ENCODE data around the gene TBX2. TPM values are rescaled to one million over a fixed set of nuclear protein-coding genes. Genes with fewer than 3 reads are reported as not detected.

TBX2 gene
- total and polyA plus RNA-seq, 2 of the 13 experiments (the other 11 are each of a cell fraction or from before 2014, with no cell fraction given): 2.8 to 15.3 TPM

DNA sequence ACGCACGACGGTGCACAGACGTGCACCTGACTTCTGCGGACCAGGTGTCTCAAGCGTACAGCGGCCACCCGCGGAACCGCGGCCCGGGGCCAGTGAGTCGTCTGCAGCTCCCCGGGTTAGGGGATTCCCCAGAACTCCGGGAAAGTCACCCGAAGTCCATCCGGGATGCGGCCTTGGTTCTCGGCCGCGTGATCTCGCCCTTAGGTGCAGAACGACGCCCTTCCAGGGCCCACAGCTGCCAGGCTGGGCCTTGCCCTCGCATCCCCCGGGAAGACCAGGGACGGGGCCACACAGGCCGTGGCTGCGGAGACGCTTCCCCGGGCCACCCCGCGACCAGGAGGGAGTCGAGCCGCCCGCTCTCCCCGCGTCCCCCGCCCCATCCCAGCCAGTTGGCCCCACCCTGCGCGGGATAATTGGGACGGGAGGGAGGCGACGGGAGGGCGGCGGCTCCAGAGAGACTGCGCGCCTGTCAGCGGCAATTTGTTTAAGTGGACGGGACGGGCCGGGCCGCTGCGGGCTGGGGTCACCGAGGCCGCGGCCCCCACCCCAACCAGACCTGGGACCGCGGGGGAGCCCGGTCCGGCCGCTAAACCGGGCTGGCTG is 3.6 kb upstream of the TBX2 start:
- BruUV-seq (replicated peaks): no TSS peak
- intact Hi-C loops (cut with micrococcal nuclease; ENCODE audit: unreplicated experiment): loop anchor here (10.0 kb wide), 1 partner anchor 671 kb away; no protein-coding TSS in a partner anchor
- no peak overlapping the region for H3K4me3 ChIP-seq (replicated peaks in 1 of 3; ENCODE audit: insufficient read depth in 1 of 3, low read depth in 2 of 3, low read length in 3 of 3)

More for the DNA sequence above, 3.6 kb upstream of the TBX2 start:
- Histone ChIP-seq H3K79me2 (ENCODE audit: insufficient read depth, low read length) (peaks cover 22% of the 10 kb centered on the region), H3K9me3 (ENCODE audit: low read length) (no peaks in the 10 kb centered on the region), H3K4me2 (ENCODE audit: low read depth, low read length) (no peak overlapping the region), H3K4me1 (ENCODE audit: insufficient read depth, low read length) (peaks cover 61% of the 10 kb centered on the region), H2AFZ (ENCODE audit: low read length) (no peak overlapping the region), H3K27ac (ENCODE audit: extremely low read length, insufficient read depth, low read length) (no peak overlapping the region), H4K20me1 (ENCODE audit: insufficient read depth, low read length) (no peaks in the 10 kb centered on the region), H3K27me3 (ENCODE audit: control insufficient read depth in 1 of 2, insufficient read depth in 2 of 2, low read length in 2 of 2) (no peaks in the 10 kb centered on the region), H3K36me3 (replicated peaks in 1 of 2; ENCODE audit: control insufficient read depth in 1 of 2, insufficient read depth in 2 of 2, low read length in 2 of 2) (no peaks in the 10 kb centered on the region; a peak in 1 of 5 replicates), H3K9ac (ENCODE audit: insufficient read depth, low read depth, low read length) (no peak overlapping the region)
- in situ Hi-C loops (cut with HindIII; ENCODE audit: extremely low pct_ligation_motif_present, low pct_unique_long_range_greater_than_20kb): loop anchor here (10.0 kb wide), 1 partner anchor 671 kb away; no protein-coding TSS in a partner anchor
- TF ChIP-seq AKAP8 (CRISPR knock-in tag; IDR thresholded peaks at IDR 0.05): peak; percentile 81; the same call in 1 of the 2 replicates
- TF ChIP-seq, protein P1, sequence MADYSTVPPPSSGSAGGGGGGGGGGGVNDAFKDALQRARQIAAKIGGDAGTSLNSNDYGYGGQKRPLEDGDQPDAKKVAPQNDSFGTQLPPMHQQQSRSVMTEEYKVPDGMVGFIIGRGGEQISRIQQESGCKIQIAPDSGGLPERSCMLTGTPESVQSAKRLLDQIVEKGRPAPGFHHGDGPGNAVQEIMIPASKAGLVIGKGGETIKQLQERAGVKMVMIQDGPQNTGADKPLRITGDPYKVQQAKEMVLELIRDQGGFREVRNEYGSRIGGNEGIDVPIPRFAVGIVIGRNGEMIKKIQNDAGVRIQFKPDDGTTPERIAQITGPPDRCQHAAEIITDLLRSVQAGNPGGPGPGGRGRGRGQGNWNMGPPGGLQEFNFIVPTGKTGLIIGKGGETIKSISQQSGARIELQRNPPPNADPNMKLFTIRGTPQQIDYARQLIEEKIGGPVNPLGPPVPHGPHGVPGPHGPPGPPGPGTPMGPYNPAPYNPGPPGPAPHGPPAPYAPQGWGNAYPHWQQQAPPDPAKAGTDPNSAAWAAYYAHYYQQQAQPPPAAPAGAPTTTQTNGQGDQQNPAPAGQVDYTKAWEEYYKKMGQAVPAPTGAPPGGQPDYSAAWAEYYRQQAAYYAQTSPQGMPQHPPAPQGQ (CRISPR knock-in tag; IDR thresholded peaks at IDR 0.05; ENCODE audit: borderline replicate concordance): no peak
- TF ChIP-seq KDM5A (IDR thresholded peaks at IDR 0.05; ENCODE audit: borderline replicate concordance, low read length): no peak
- TF ChIP-seq, protein P2, sequence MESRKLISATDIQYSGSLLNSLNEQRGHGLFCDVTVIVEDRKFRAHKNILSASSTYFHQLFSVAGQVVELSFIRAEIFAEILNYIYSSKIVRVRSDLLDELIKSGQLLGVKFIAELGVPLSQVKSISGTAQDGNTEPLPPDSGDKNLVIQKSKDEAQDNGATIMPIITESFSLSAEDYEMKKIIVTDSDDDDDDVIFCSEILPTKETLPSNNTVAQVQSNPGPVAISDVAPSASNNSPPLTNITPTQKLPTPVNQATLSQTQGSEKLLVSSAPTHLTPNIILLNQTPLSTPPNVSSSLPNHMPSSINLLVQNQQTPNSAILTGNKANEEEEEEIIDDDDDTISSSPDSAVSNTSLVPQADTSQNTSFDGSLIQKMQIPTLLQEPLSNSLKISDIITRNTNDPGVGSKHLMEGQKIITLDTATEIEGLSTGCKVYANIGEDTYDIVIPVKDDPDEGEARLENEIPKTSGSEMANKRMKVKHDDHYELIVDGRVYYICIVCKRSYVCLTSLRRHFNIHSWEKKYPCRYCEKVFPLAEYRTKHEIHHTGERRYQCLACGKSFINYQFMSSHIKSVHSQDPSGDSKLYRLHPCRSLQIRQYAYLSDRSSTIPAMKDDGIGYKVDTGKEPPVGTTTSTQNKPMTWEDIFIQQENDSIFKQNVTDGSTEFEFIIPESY (CRISPR knock-in tag; IDR thresholded peaks at IDR 0.05): peak; percentile 72; the same call in 1 of the 2 replicates
- no peak for TF ChIP-seq ZNF234 (CRISPR knock-in tag; conservative IDR thresholded peaks at IDR 0.05)
- TF ChIP-seq RBFOX2 (IDR thresholded peaks at IDR 0.05; ENCODE audit: low read depth, low read length): 0 out of 2 replicates have a peak, but pooled peaks have one; percentile 5
- TF ChIP-seq ZFY (CRISPR knock-in tag; IDR thresholded peaks at IDR 0.05): 0 out of 2 replicates have a peak, but pooled peaks have one; percentile 15
- TF ChIP-seq POGZ (CRISPR knock-in tag; IDR thresholded peaks at IDR 0.05): 0 out of 2 replicates have a peak, but pooled peaks have one; percentile 24
- no peak for TF ChIP-seq ZKSCAN5 (CRISPR knock-in tag; IDR thresholded peaks at IDR 0.05)
- TF ChIP-seq HNRNPLL (IDR thresholded peaks at IDR 0.05; ENCODE audit: low read depth, low read length, poor library complexity, severe bottlenecking): peak; percentile 12
- TF ChIP-seq, protein P3, sequence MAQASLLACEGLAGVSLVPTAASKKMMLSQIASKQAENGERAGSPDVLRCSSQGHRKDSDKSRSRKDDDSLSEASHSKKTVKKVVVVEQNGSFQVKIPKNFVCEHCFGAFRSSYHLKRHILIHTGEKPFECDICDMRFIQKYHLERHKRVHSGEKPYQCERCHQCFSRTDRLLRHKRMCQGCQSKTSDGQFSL (CRISPR knock-in tag; IDR thresholded peaks at IDR 0.05): no peak
- TF ChIP-seq CENPT (CRISPR knock-in tag; IDR thresholded peaks at IDR 0.05; ENCODE audit: low read depth): no peak
- TF ChIP-seq ZNF776 (CRISPR knock-in tag; IDR thresholded peaks at IDR 0.05): 0 out of 2 replicates have a peak, but pooled peaks have one; percentile 36
- TF ChIP-seq, protein P4, sequence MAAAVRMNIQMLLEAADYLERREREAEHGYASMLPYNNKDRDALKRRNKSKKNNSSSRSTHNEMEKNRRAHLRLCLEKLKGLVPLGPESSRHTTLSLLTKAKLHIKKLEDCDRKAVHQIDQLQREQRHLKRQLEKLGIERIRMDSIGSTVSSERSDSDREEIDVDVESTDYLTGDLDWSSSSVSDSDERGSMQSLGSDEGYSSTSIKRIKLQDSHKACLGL (CRISPR knock-in tag; IDR thresholded peaks at IDR 0.05): 0 out of 2 replicates have a peak, but pooled peaks have one; percentile 29
- peak; percentile 16; the same call in 1 of the 2 replicates for TF ChIP-seq HNRNPL (IDR thresholded peaks at IDR 0.05; ENCODE audit: low read depth, low read length)
- TF ChIP-seq, protein P5, sequence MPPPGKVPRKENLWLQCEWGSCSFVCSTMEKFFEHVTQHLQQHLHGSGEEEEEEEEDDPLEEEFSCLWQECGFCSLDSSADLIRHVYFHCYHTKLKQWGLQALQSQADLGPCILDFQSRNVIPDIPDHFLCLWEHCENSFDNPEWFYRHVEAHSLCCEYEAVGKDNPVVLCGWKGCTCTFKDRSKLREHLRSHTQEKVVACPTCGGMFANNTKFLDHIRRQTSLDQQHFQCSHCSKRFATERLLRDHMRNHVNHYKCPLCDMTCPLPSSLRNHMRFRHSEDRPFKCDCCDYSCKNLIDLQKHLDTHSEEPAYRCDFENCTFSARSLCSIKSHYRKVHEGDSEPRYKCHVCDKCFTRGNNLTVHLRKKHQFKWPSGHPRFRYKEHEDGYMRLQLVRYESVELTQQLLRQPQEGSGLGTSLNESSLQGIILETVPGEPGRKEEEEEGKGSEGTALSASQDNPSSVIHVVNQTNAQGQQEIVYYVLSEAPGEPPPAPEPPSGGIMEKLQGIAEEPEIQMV (CRISPR knock-in tag; IDR thresholded peaks at IDR 0.05; ENCODE audit: low read depth): no peak
- ChIA-PET CTCF (ENCODE audit: low intra/inter-chr PET ratio, low total read pairs) (no interaction called here), POLR2A (no interaction called here)
- WGBS (ENCODE audit: low lambda C conversion rate): 94% methylated on average over 55 of the region's 63 CpGs
- no peak for ATAC-seq
- DNase-seq (ENCODE audit: low spot score): no peak
- no peak for FAIRE-seq
